GM19438 (cell line): ENCODE data around the gene PTPRG.

Experiments used
- ATAC-seq: cut with Tn5 transposase; IDR thresholded peaks from one replicate; pipeline ENCODE4 v1.9.1; 2021; ENCODE audit warnings: low read depth; ENCODE audit not compliant: unreplicated experiment

The PTPRG gene

GRCh38 chr3:61616586-61616985 lies 55.2 kb downstream of the PTPRG start:
- ATAC-seq = no peak

GRCh38 chr3:61617041-61617440 lies 55.7 kb downstream of the PTPRG start:
- no peak for ATAC-seq

DNA sequence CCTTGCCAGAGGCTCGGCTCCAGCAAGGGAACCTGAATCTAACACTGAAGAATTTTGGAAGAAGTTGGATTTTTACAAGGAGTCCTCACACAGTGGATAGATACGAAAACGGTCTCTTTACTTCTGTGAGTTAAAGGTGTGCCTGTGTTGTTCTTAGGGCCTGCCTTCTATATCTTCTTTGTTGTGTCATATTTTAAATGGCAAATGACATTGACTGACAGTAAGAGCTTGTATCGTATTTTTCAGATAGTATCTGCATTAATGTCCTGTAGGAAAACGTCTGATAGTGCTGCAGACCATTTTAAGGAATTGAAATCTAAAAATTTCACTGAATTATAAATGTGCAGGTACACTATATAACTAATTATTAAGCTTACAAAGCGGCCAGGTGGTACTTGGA lies 56.3 kb downstream of the PTPRG start:
- ATAC-seq = no peak

- no peak for ATAC-seq
Observed at GRCh38 chr3:61618231-61618630, 56.9 kb downstream of the PTPRG start.

GRCh38 chr3:61618871-61619270 lies 57.5 kb downstream of the PTPRG start:
- no peak for ATAC-seq

- no peak for ATAC-seq
Observed at GRCh38 chr3:61620073-61620472, 58.7 kb downstream of the PTPRG start.

GRCh38 chr3:61624300-61624699 lies 62.9 kb downstream of the PTPRG start:
- no peak for ATAC-seq

- ATAC-seq = no peak
Observed at GRCh38 chr3:61625429-61625828, 64.1 kb downstream of the PTPRG start.

DNA sequence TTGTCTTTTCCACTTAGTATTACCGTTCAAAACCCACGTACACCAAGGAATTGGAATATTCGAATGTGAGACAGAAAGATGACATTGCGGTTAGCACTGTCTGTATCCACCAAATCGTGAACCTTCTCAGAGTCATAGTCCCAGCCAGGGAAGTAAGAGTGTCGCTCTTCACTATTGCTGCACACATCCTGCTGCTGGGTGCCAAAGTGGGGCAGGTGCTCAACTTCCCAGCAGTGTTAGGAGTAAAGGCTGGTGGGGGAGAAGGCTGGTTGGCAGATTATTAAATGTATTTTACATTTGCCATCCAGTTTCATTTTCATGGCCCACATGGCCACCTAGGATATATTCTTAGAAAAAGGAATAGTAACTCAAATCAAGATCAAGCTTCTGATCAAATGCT lies 65.1 kb downstream of the PTPRG start:
- ATAC-seq = no peak

- ATAC-seq = no peak
Observed at GRCh38 chr3:61627768-61628185, 66.4 kb downstream of the PTPRG start.

DNA sequence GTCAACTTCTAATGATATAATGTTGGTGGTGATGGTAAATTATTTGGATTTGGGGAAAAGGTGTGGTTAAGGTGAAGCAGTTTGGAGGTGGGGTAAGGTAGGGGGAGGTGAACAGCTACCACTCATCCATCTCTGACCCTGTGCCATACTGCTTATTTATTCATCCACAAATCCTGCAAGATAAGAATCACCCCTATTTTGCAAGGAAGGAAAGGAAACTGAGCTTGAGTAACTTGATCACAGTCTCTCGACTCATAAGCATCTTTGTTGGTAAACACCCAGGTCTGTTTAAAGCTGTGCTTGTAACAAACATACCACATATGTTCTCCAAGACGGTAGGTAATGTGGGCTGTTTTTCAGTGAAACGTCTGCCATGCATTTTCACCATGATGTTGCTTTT lies 67.3 kb downstream of the PTPRG start:
- no peak for ATAC-seq

GRCh38 chr3:61629442-61629841 lies 68.1 kb downstream of the PTPRG start:
- no peak for ATAC-seq

GRCh38 chr3:61631108-61631769 lies 69.9 kb downstream of the PTPRG start:
- no peak for ATAC-seq

DNA sequence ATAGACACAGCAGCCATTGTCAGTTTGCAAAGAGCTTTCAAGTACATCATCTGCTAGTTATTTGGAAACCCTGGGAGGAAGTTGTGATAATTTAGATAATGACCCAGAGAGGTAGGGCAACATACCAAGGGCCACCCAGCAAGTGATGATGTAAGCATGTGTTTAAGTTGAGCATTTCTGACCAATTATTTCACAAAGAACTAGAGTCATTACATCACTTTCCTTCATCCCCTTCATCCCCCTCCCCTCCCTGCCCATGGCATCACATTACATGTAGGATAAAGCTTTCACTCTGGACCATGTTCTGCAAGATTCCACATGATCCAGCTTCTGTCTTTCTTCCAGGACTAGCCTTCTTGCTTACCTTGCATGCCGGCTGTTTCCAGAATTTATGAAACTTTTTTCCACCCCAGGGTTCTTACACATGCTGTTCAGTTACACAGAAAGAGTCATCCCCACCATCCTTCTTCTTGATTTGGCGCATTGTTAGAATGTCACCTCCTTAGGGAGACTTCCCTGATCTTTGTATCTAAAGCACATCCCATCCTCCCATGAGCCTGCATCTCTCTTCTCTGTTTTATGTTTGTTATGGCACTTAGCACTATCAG lies 71.3 kb downstream of the PTPRG start:
- ATAC-seq = no peak

GRCh38 chr3:61634678-61635077 lies 73.3 kb downstream of the PTPRG start:
- ATAC-seq = no peak

- ATAC-seq = peak; percentile 94
Observed at GRCh38 chr3:61637088-61638051, 76.0 kb downstream of the PTPRG start.

- ATAC-seq = no peak
Observed at GRCh38 chr3:61638741-61639140, 77.4 kb downstream of the PTPRG start.

DNA sequence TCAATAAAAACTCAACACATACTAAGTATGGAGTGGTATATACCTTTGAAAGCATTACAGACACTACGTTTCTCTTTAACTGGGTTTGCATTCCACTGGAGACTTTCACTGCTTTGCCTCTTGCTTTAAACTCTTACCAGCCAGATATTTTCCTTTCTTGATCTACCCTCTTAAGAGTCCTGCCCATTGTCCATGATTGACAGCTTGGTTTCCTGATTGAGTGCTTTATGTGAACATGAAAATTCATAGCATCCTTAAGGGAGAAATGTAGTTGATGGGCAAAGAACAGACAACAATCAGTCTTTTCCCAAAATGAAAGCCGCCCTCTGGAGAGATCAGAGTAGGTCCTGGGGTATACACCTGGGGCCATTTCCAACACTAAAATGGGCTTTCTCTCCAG lies 78.6 kb downstream of the PTPRG start:
- ATAC-seq = no peak

GRCh38 chr3:61645148-61645547 lies 83.8 kb downstream of the PTPRG start:
- ATAC-seq = no peak

- no peak for ATAC-seq
Observed at GRCh38 chr3:61646360-61646759, 85.0 kb downstream of the PTPRG start.

GRCh38 chr3:61646851-61647525 lies 85.6 kb downstream of the PTPRG start:
- no peak for ATAC-seq
